ENCODE results near the gene TVP23A. TPM values are rescaled to one million over a fixed set of nuclear protein-coding genes. Genes with fewer than 3 reads are reported as not detected.
A peak's percentile ranks its signal among the peaks of the same experiment; 100 is the strongest.

The TVP23A gene
- total RNA-seq, 2 donors from 2014 or later, result 0.30 to 0.83 TPM

GRCh38 chr16:10737068-10737625, 81.4 kb downstream of the TVP23A start:
- H3K27ac ChIP-seq, result peak overlapping the region; percentile 73 to 86
- no peaks in the 10 kb centered on the region for H3K9me3 ChIP-seq
- no peaks in the 10 kb centered on the region for H3K36me3 ChIP-seq
- H3K27me3 ChIP-seq, result no peaks in the 10 kb centered on the region
- peaks cover 0 to 20% of the 10 kb centered on the region in 2 donors for H3K4me1 ChIP-seq
- DNase-seq (ENCODE audit: low spot score), result peak; percentile 77
- H3K4me3 ChIP-seq, result no peak overlapping the region
- TF ChIP-seq CTCF (IDR thresholded peaks at IDR 0.05), result peak; percentile 92 to 93

GRCh38 chr16:10731790-10732189, 86.8 kb downstream of the TVP23A start:
- no peaks in the 10 kb centered on the region for H3K4me1 ChIP-seq
- no peaks in the 10 kb centered on the region for H3K27me3 ChIP-seq
- no peak for DNase-seq (ENCODE audit: low spot score)
- TF ChIP-seq CTCF (IDR thresholded peaks at IDR 0.05), result no peak
- no peak overlapping the region for H3K27ac ChIP-seq
- no peaks in the 10 kb centered on the region for H3K36me3 ChIP-seq
- H3K9me3 ChIP-seq, result no peaks in the 10 kb centered on the region
- no peak overlapping the region for H3K4me3 ChIP-seq

DNA sequence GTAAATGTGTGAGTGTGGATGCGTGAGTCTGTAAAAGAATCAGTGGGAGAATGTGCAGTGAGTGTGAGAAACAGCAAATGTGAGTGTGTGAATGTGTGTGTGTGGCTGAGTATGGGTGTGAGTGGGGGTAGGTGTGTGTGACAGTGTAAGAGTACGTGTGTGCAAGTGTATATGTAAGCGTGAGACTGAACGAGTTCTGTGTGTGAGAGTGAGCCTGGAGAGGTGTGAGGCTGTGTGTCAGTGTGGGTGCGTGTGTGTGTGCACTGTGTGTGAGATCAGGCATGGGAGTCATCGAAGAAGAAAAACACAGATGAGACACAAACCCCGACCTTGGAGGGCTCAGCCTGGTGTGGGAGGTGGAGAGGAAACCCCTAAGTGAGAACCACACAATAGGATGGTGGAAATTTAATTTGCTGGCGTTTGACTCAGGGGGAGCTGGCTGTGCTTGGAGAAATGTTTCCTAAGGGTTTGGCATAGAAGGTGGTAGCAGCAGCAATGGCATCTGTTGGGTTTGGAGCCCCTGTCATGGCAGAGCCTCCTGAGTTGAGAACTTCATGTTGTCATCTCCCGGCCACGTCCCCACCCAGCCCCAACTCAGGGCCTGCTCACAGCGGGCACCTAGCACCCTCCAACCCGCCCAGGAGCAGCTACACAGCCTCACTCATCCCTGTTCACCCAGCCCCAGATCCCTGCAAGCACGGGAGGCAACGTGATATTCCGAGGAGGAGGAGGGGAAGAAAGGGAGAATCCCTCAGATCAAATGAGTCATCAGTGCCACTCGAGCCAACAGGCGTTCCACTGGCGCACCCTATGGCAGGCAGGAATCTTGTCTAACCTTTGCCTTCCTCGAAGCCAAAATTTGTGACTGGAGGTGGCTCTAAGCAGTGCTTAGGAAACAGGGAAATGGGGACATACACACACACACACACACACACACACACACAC, 89.2 kb downstream of the TVP23A start:
- Histone ChIP-seq H3K27me3 (no peaks in the 10 kb centered on the region), H3K9me3 (no peaks in the 10 kb centered on the region), H3K4me1 (no peaks in the 10 kb centered on the region), H3K4me3 (no peak overlapping the region), H3K36me3 (no peaks in the 10 kb centered on the region), H3K27ac (no peak overlapping the region)
- no peak for DNase-seq (ENCODE audit: low spot score)
- TF ChIP-seq CTCF (IDR thresholded peaks at IDR 0.05), result no peak

DNA sequence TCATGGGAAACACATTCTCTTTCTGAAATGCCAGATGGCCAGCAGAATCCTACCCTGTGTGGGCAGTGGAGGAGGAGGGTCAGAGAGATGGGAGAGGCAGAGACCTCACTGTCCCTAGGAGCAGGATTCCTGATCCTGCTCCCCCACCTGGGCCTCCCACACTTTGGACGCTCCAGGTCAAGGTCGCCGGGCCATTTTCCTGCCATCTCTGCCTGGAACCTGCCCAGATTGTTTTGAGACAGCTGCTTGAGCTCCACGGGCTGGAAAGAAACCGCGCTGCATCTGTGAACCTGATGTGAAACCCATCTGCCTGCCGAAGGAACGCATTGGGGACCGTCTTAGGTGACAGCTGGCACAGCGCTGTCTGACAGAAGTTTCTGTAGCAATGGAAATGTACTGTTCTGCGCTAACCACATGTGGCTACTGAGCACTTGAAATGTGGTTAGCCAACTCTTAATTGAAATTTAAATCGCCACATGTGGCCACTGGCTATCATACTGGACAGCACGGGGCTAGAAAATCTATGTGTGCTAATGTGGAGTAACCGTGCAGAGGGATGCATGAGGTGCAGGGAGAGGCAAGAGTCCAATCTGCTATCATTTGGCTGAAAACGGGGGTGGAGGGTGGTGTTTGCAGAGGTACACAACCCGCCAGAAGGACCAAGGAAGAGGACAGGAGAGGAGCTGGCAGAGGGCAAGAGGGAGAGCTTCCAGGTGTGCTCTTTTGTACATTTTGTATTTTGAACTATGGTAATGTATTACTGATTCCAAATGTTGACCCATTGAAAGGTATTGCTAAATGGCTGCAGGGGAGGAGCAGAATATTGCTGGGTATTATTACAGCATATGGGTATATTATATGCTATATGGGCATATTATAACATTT, 90.3 kb downstream of the TVP23A start:
- Histone ChIP-seq H3K27ac (no peak overlapping the region), H3K27me3 (no peaks in the 10 kb centered on the region), H3K9me3 (no peaks in the 10 kb centered on the region), H3K4me1 (no peaks in the 10 kb centered on the region), H3K4me3 (no peak overlapping the region), H3K36me3 (no peaks in the 10 kb centered on the region)
- TF ChIP-seq CTCF (IDR thresholded peaks at IDR 0.05), result no peak
- DNase-seq (ENCODE audit: low spot score), result no peak

Other genes starting within 250 kb of the TVP23A start
- 10 to 100 TPM; 40.3 to 66.8 TPM for gene EMP2, start 238.2 kb downstream of the TVP23A start, total RNA-seq
- not detected for gene TEKT5, start 123.9 kb downstream of the TVP23A start, total RNA-seq
- gene NUBP1, start 75.0 kb downstream of the TVP23A start, total RNA-seq, result 10 to 100 TPM; 37.5 to 45.9 TPM
- 1 to 10 TPM; 3.2 to 3.4 TPM for gene CIITA, start 58.4 kb upstream of the TVP23A start, total RNA-seq
- 100 to 1,000 TPM; 129 to 164 TPM for gene DEXI, start 123.7 kb upstream of the TVP23A start, total RNA-seq
- 10 to 100 TPM; 24.1 to 49.0 TPM for gene CLEC16A, start 125.8 kb upstream of the TVP23A start, total RNA-seq